ENCODE measurements around the gene SLC38A5. TPM values are rescaled to one million over a fixed set of nuclear protein-coding genes. Genes with fewer than 3 reads are reported as not detected.
A peak's percentile ranks its signal among the peaks of the same experiment; 100 is the strongest.

SLC38A5 gene
- total and polyA plus RNA-seq, 2 experiments from 2014 or later, result 20.7 to 47.7 TPM

- DNase-seq (ENCODE audit: low spot score) (peak; percentile 7), ATAC-seq (no peak)
- Mint-ChIP-seq H3K36me3 (ENCODE audit: low read depth) (peaks cover 2% of the 10 kb centered on the region; the same call in 2 of the 3 replicates), H3K27me3 (ENCODE audit: insufficient read depth, low read depth, poor library complexity) (peaks cover 11% of the 10 kb centered on the region), H3K27ac (no peak overlapping the region), H3K9me3 (no peaks in the 10 kb centered on the region), H3K4me3 (peak overlapping the region; percentile 87), H3K4me1 (peaks cover 3% of the 10 kb centered on the region; the same call in 1 of the 3 replicates)
- H3K79me2 ChIP-seq (replicated peaks; ENCODE audit: insufficient read depth), result no peaks in the 10 kb centered on the region
- no peak overlapping the region for H3K27ac ChIP-seq (ENCODE audit: low read depth)
- no peaks in the 10 kb centered on the region for H3K27me3 ChIP-seq (ENCODE audit: insufficient read depth)
- no peak for TF ChIP-seq POLR2AphosphoS5 (IDR thresholded peaks at IDR 0.05; ENCODE audit: low read depth)
- no peak for TF ChIP-seq STAT1 (IDR thresholded peaks at IDR 0.05; ENCODE audit: unreplicated experiment)
- TF ChIP-seq, protein P1, sequence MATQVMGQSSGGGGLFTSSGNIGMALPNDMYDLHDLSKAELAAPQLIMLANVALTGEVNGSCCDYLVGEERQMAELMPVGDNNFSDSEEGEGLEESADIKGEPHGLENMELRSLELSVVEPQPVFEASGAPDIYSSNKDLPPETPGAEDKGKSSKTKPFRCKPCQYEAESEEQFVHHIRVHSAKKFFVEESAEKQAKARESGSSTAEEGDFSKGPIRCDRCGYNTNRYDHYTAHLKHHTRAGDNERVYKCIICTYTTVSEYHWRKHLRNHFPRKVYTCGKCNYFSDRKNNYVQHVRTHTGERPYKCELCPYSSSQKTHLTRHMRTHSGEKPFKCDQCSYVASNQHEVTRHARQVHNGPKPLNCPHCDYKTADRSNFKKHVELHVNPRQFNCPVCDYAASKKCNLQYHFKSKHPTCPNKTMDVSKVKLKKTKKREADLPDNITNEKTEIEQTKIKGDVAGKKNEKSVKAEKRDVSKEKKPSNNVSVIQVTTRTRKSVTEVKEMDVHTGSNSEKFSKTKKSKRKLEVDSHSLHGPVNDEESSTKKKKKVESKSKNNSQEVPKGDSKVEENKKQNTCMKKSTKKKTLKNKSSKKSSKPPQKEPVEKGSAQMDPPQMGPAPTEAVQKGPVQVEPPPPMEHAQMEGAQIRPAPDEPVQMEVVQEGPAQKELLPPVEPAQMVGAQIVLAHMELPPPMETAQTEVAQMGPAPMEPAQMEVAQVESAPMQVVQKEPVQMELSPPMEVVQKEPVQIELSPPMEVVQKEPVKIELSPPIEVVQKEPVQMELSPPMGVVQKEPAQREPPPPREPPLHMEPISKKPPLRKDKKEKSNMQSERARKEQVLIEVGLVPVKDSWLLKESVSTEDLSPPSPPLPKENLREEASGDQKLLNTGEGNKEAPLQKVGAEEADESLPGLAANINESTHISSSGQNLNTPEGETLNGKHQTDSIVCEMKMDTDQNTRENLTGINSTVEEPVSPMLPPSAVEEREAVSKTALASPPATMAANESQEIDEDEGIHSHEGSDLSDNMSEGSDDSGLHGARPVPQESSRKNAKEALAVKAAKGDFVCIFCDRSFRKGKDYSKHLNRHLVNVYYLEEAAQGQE (IDR thresholded peaks at IDR 0.05; ENCODE audit: unreplicated experiment), result no peak
- no peak for TF ChIP-seq JUNB (IDR thresholded peaks at IDR 0.05; ENCODE audit: unreplicated experiment)
- TF ChIP-seq ZNF331 (CRISPR knock-in tag; IDR thresholded peaks at IDR 0.05; ENCODE audit: low read depth), result no peak
- TF ChIP-seq, protein P2, sequence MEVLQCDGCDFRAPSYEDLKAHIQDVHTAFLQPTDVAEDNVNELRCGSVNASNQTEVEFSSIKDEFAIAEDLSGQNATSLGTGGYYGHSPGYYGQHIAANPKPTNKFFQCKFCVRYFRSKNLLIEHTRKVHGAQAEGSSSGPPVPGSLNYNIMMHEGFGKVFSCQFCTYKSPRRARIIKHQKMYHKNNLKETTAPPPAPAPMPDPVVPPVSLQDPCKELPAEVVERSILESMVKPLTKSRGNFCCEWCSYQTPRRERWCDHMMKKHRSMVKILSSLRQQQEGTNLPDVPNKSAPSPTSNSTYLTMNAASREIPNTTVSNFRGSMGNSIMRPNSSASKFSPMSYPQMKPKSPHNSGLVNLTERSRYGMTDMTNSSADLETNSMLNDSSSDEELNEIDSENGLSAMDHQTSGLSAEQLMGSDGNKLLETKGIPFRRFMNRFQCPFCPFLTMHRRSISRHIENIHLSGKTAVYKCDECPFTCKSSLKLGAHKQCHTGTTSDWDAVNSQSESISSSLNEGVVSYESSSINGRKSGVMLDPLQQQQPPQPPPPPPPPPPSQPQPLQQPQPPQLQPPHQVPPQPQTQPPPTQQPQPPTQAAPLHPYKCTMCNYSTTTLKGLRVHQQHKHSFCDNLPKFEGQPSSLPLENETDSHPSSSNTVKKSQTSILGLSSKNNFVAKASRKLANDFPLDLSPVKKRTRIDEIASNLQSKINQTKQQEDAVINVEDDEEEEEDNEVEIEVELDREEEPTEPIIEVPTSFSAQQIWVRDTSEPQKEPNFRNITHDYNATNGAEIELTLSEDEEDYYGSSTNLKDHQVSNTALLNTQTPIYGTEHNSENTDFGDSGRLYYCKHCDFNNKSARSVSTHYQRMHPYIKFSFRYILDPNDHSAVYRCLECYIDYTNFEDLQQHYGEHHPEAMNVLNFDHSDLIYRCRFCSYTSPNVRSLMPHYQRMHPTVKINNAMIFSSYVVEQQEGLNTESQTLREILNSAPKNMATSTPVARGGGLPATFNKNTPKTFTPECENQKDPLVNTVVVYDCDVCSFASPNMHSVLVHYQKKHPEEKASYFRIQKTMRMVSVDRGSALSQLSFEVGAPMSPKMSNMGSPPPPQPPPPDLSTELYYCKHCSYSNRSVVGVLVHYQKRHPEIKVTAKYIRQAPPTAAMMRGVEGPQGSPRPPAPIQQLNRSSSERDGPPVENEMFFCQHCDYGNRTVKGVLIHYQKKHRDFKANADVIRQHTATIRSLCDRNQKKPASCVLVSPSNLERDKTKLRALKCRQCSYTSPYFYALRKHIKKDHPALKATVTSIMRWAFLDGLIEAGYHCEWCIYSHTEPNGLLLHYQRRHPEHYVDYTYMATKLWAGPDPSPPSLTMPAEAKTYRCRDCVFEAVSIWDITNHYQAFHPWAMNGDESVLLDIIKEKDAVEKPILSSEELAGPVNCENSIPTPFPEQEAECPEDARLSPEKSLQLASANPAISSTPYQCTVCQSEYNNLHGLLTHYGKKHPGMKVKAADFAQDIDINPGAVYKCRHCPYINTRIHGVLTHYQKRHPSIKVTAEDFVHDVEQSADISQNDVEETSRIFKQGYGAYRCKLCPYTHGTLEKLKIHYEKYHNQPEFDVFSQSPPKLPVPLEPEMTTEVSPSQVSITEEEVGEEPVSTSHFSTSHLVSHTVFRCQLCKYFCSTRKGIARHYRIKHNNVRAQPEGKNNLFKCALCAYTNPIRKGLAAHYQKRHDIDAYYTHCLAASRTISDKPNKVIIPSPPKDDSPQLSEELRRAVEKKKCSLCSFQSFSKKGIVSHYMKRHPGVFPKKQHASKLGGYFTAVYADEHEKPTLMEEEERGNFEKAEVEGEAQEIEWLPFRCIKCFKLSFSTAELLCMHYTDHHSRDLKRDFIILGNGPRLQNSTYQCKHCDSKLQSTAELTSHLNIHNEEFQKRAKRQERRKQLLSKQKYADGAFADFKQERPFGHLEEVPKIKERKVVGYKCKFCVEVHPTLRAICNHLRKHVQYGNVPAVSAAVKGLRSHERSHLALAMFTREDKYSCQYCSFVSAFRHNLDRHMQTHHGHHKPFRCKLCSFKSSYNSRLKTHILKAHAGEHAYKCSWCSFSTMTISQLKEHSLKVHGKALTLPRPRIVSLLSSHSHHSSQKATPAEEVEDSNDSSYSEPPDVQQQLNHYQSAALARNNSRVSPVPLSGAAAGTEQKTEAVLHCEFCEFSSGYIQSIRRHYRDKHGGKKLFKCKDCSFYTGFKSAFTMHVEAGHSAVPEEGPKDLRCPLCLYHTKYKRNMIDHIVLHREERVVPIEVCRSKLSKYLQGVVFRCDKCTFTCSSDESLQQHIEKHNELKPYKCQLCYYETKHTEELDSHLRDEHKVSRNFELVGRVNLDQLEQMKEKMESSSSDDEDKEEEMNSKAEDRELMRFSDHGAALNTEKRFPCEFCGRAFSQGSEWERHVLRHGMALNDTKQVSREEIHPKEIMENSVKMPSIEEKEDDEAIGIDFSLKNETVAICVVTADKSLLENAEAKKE (CRISPR knock-in tag; IDR thresholded peaks at IDR 0.05), result no peak
- TF ChIP-seq, protein P3, sequence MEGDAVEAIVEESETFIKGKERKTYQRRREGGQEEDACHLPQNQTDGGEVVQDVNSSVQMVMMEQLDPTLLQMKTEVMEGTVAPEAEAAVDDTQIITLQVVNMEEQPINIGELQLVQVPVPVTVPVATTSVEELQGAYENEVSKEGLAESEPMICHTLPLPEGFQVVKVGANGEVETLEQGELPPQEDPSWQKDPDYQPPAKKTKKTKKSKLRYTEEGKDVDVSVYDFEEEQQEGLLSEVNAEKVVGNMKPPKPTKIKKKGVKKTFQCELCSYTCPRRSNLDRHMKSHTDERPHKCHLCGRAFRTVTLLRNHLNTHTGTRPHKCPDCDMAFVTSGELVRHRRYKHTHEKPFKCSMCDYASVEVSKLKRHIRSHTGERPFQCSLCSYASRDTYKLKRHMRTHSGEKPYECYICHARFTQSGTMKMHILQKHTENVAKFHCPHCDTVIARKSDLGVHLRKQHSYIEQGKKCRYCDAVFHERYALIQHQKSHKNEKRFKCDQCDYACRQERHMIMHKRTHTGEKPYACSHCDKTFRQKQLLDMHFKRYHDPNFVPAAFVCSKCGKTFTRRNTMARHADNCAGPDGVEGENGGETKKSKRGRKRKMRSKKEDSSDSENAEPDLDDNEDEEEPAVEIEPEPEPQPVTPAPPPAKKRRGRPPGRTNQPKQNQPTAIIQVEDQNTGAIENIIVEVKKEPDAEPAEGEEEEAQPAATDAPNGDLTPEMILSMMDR (conservative IDR thresholded peaks at IDR 0.05; ENCODE audit: low read depth in 2 of 2), result no peak
- TF ChIP-seq ZNF114 (CRISPR knock-in tag; IDR thresholded peaks at IDR 0.05), result no peak
- TF ChIP-seq NANOG (IDR thresholded peaks at IDR 0.05; ENCODE audit: borderline replicate concordance), result no peak
- TF ChIP-seq, protein P4, sequence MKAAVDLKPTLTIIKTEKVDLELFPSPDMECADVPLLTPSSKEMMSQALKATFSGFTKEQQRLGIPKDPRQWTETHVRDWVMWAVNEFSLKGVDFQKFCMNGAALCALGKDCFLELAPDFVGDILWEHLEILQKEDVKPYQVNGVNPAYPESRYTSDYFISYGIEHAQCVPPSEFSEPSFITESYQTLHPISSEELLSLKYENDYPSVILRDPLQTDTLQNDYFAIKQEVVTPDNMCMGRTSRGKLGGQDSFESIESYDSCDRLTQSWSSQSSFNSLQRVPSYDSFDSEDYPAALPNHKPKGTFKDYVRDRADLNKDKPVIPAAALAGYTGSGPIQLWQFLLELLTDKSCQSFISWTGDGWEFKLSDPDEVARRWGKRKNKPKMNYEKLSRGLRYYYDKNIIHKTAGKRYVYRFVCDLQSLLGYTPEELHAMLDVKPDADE (IDR thresholded peaks at IDR 0.05), result no peak
- no peak for TF ChIP-seq EZH2phosphoT487 (IDR thresholded peaks at IDR 0.05; ENCODE audit: unreplicated experiment)
- no peak for TF ChIP-seq EZH2 (IDR thresholded peaks at IDR 0.05; ENCODE audit: low read depth, unreplicated experiment)
- no peak for TF ChIP-seq CREB1 (CRISPR knock-in tag; IDR thresholded peaks at IDR 0.05; ENCODE audit: low read depth)
- H2AFZ ChIP-seq, result no peak overlapping the region
- H4K20me1 ChIP-seq (replicated peaks; ENCODE audit: insufficient read depth), result no peaks in the 10 kb centered on the region
- H3K36me3 ChIP-seq (ENCODE audit: insufficient read depth), result no peaks in the 10 kb centered on the region
- H3K4me2 ChIP-seq, result peak overlapping the region; percentile 79
- H3K4me3 ChIP-seq, result peak overlapping the region; percentile 75
- H3K9me2 ChIP-seq (ENCODE audit: insufficient read depth), result no peaks in the 10 kb centered on the region
- no peaks in the 10 kb centered on the region for H3F3A ChIP-seq (replicated peaks; ENCODE audit: low read depth)
- no peaks in the 10 kb centered on the region for H3K4me1 ChIP-seq (ENCODE audit: insufficient read depth)
Measured at GRCh38 chrX:48509619-48510018, 39.6 kb upstream of the SLC38A5 start.
